Neural crest cell (in vitro differentiated cells): ENCODE results near the gene USP38. TPM values are rescaled to one million over a fixed set of nuclear protein-coding genes. Genes with fewer than 3 reads are reported as not detected.

Experiments used
- DNase-seq: peaks from one replicate; pipeline ENCODE4 v3.0.0; 2021; ENCODE audit warnings: low read depth, mixed read lengths, low spot score
- H3K27ac Mint-ChIP-seq: one replicate; pipeline ENCODE4 v1.8.0; 2021; ENCODE audit warnings: mild to moderate bottlenecking, mixed read lengths; ENCODE audit not compliant: unreplicated experiment
- H3K27me3 Mint-ChIP-seq: 2 replicates; pipeline ENCODE4 v1.8.0; 2021; ENCODE audit warnings: low read depth, mild to moderate bottlenecking, mixed read lengths
- H3K36me3 Mint-ChIP-seq: 2 replicates; pipeline ENCODE4 v1.8.0; 2021; ENCODE audit warnings: low read depth, mild to moderate bottlenecking, mixed read lengths
- H3K4me1 Mint-ChIP-seq: 2 replicates; pipeline ENCODE4 v1.8.0; 2021; ENCODE audit warnings: mixed read lengths
- H3K4me3 Mint-ChIP-seq: one replicate; pipeline ENCODE4 v1.8.0; 2021; ENCODE audit warnings: mild to moderate bottlenecking, mixed read lengths
- H3K9me3 Mint-ChIP-seq: 2 replicates; pipeline ENCODE4 v1.8.0; 2021; ENCODE audit warnings: mixed read lengths
- total RNA-seq: library from RNA; stranded (reverse); gene quantifications from 2 replicates; pipeline ENCODE4 v1.2.1, GENCODE V29; 2021
- TF ChIP-seq, protein P1 (sequence below): fragments of 200-600 bp; sonication (generic); conservative IDR thresholded peaks from 2 replicates; pipeline ENCODE4 v1.5.0; 2021; ENCODE audit warnings: antibody characterized with exemption, mild to moderate bottlenecking

The USP38 gene
- total RNA-seq, 1 donor from 2014 or later, result 14.9 TPM

DNA sequence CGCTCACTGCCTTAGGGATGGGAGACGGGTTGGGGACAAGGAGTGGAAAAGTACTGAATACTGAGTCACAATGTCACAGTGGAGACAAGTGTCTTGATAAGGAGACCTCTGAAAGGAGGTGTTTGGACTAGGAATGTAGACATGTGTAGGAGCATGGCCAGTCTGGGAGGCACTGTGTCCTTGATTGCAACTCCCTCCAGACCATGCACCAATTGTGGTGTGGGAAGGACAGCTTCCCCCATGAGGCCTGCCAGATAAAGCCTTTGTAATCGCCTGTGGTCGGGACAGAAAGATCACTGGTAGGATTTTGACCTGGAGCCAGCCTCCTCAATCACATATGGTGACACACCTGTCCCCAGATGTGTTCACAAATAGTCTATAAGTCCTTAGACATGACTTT is 64.1 kb downstream of the USP38 start:
- TF ChIP-seq, protein P1, sequence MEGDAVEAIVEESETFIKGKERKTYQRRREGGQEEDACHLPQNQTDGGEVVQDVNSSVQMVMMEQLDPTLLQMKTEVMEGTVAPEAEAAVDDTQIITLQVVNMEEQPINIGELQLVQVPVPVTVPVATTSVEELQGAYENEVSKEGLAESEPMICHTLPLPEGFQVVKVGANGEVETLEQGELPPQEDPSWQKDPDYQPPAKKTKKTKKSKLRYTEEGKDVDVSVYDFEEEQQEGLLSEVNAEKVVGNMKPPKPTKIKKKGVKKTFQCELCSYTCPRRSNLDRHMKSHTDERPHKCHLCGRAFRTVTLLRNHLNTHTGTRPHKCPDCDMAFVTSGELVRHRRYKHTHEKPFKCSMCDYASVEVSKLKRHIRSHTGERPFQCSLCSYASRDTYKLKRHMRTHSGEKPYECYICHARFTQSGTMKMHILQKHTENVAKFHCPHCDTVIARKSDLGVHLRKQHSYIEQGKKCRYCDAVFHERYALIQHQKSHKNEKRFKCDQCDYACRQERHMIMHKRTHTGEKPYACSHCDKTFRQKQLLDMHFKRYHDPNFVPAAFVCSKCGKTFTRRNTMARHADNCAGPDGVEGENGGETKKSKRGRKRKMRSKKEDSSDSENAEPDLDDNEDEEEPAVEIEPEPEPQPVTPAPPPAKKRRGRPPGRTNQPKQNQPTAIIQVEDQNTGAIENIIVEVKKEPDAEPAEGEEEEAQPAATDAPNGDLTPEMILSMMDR, result no peak
- DNase-seq, result no peak
- Mint-ChIP-seq H3K27me3 (no peaks in the 10 kb centered on the region), H3K27ac (no peak overlapping the region), H3K36me3 (no peaks in the 10 kb centered on the region), H3K9me3 (no peaks in the 10 kb centered on the region), H3K4me1 (no peaks in the 10 kb centered on the region), H3K4me3 (no peak overlapping the region)

DNA sequence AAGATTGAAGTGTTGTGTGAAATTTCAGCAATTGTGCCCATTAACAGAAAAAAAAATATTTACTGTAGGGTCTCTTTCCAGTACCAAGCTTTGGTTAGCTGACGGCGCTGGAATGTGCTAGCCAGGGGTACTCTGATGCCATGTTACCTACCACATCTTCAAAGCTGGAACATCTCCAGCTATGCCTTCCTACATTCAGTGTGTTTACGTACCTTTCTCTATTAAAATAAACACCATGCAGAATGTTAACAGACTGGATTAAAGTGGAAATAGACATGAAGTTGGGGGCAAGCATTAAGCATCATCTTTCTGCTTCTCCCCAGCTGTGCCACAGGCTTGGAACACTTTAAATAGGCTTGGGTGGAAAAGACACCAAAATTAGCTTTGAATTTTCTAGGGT is 65.9 kb downstream of the USP38 start:
- no peaks in the 10 kb centered on the region for H3K36me3 Mint-ChIP-seq
- H3K4me1 Mint-ChIP-seq, result no peaks in the 10 kb centered on the region
- TF ChIP-seq, protein P1, result no peak
- H3K4me3 Mint-ChIP-seq, result no peak overlapping the region
- DNase-seq, result no peak
- H3K27ac Mint-ChIP-seq, result no peak overlapping the region
- H3K27me3 Mint-ChIP-seq, result no peaks in the 10 kb centered on the region
- no peaks in the 10 kb centered on the region for H3K9me3 Mint-ChIP-seq

DNA sequence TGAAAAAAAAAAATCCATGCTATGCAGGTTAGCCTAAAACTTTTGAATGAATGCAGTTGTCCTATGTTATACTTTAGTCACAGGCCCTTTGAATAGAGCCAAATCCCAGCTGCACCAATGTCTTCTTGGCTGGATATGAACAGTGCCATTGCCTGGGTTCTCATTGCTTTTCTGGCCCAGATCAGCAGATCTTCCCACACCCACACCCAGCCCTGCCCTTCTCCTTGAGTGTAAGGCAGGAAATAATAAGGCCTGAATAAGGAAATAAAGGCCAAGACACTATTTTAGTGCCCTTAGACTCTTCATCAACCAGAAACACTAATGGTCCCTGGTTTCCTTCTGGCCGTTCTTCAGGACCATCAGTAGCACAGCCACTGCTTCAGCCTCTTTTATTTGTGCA is 66.6 kb downstream of the USP38 start:
- Mint-ChIP-seq H3K27ac (no peak overlapping the region), H3K4me1 (no peaks in the 10 kb centered on the region), H3K4me3 (no peak overlapping the region), H3K27me3 (no peaks in the 10 kb centered on the region), H3K36me3 (no peaks in the 10 kb centered on the region), H3K9me3 (no peaks in the 10 kb centered on the region)
- DNase-seq, result no peak
- TF ChIP-seq, protein P1, result no peak

DNA sequence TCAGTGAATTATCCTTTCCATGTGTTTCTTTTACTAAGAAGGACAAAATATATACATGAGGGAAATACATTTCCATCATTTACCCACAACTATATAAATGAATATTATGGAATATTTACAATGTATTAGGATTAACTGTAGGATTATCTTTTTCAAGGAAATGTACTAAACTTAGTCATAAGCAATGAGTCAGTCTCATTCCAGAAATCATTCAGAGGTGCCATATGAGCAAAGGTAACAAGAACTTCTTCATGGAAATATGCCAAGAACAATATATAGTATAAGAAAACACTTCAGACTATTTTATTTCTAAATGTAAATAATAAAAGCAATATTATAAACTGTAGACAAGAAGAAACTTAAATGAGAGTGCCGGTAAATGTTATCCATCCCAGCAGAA is 67.1 kb downstream of the USP38 start:
- Mint-ChIP-seq H3K36me3 (no peaks in the 10 kb centered on the region), H3K4me1 (no peaks in the 10 kb centered on the region), H3K9me3 (no peaks in the 10 kb centered on the region), H3K4me3 (no peak overlapping the region), H3K27me3 (no peaks in the 10 kb centered on the region), H3K27ac (no peak overlapping the region)
- DNase-seq, result no peak
- TF ChIP-seq, protein P1, result no peak

DNA sequence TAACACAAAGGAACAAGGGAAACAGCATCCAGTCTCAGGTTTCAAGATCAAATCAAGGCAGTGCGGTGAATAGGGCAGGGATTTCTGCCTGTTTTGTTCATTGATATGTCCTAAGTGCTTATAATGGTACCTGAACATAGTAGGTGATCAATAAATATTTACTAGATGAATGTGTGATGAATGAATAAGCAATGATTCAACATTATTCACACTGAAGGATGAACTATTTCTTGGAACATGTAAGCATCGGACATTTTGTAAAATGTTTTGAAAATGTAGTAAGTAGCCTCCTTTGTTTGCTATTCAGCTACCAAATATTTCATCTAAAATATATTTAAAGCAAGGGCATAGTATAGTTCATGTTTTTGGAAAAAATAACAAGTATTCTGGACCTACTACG is 67.8 kb downstream of the USP38 start:
- no peaks in the 10 kb centered on the region for H3K4me1 Mint-ChIP-seq
- H3K27me3 Mint-ChIP-seq, result no peaks in the 10 kb centered on the region
- H3K9me3 Mint-ChIP-seq, result no peaks in the 10 kb centered on the region
- no peak overlapping the region for H3K4me3 Mint-ChIP-seq
- H3K27ac Mint-ChIP-seq, result no peak overlapping the region
- DNase-seq, result no peak
- TF ChIP-seq, protein P1, result no peak
- no peaks in the 10 kb centered on the region for H3K36me3 Mint-ChIP-seq

DNA sequence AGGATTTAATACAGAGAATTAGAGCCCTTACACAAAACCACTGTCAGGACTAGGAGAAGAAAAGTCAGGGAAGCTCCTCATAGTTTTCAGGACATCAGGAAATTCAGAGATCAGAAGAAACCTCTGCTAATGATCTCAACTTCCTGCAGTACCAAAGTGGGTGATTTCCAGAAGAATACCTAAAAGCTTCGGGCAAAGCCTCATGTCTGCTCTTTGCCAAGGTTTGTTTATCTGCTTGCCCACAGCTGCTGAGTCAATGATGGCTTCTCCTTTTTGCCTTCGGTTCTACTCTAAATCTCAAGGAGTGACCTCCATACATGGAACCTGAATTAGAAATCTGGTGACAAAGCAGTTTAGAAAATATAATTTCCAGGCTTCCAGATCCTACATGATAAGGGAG is 68.4 kb downstream of the USP38 start:
- H3K36me3 Mint-ChIP-seq, result no peaks in the 10 kb centered on the region
- H3K4me3 Mint-ChIP-seq, result no peak overlapping the region
- H3K9me3 Mint-ChIP-seq, result no peaks in the 10 kb centered on the region
- TF ChIP-seq, protein P1, result no peak
- no peak overlapping the region for H3K27ac Mint-ChIP-seq
- no peak for DNase-seq
- H3K27me3 Mint-ChIP-seq, result no peaks in the 10 kb centered on the region
- no peaks in the 10 kb centered on the region for H3K4me1 Mint-ChIP-seq
